NB4 (cell line): ENCODE results near the gene ABHD11.

Experiments
- POLR2A ChIP-seq: IDR thresholded peaks from 2 replicates; pipeline ENCODE4 v1.6.1; 2011; ENCODE audit warnings: mild to moderate bottlenecking; ENCODE audit not compliant: insufficient read length; ENCODE audit errors: extremely low read depth
- TF ChIP-seq, protein P1 (sequence below): IDR thresholded peaks from one replicate; pipeline ENCODE4 v1.5.1; 2012; ENCODE audit warnings: low read depth, low read length

DNA sequence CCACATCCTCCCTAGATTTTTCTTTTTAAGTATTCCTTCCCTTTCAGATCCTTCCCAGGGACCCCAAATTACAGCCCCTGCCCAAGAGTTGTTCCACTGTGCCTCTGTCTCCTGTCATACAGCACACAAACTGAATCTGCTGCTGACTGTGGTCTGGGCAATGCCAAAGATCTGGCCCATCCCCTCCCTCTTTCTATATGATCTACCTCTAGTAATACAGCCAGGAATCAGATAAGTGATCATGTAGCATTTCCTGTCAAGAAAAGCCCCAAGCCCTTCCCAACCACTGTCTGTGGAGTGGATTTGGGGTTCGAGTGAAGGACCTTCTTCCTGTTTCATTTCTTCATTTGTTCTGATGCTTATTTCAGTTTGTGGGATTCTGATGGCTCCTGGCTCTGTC lies 25.8 kb downstream of the ABHD11 start:
- TF ChIP-seq POLR2A: no peak
- TF ChIP-seq, protein P1, sequence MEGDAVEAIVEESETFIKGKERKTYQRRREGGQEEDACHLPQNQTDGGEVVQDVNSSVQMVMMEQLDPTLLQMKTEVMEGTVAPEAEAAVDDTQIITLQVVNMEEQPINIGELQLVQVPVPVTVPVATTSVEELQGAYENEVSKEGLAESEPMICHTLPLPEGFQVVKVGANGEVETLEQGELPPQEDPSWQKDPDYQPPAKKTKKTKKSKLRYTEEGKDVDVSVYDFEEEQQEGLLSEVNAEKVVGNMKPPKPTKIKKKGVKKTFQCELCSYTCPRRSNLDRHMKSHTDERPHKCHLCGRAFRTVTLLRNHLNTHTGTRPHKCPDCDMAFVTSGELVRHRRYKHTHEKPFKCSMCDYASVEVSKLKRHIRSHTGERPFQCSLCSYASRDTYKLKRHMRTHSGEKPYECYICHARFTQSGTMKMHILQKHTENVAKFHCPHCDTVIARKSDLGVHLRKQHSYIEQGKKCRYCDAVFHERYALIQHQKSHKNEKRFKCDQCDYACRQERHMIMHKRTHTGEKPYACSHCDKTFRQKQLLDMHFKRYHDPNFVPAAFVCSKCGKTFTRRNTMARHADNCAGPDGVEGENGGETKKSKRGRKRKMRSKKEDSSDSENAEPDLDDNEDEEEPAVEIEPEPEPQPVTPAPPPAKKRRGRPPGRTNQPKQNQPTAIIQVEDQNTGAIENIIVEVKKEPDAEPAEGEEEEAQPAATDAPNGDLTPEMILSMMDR: no peak
